ENCODE results near the gene FAM47E.

FAM47E gene

DNA sequence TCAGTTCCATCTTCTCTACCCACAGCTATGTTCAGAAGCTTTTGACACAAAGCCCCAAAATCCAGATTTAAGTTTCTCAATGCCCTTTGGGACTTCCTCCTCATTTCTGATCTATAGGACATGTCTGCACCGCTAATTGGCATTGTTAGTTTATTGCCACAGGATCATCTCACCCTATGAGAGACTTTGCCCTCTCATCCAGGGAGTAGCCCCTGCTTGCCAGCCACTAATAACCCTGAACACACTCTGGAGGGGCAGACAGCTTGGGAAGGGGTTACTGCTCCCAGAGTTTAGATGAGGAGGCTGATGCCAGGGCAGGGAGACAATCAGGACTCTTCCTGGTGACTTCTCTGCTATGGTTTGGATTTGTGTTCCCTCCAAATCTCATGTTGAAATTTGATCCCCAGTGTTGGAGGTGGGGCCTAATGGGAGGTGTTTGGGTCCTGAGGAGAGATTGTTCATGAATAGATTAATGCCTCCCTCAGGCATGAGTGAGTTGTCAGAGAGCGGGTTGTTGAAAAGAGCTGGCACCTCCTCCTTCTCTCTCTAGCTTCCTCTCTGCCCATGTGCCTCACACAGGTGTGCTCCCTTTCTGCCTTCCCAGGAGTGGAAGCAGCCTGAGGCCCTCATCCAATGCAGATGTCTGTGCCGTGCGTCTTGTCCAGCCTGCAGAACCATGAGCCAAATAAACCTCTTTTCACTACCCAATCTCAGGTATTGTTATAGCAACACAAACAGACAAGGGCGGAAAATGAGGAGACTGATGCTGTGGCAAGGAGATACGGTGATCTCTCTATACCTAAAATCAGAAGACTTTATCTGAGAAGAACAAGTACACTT, 34.3 kb upstream of the FAM47E start:
- Histone ChIP-seq H3K4ac (ENCODE audit: low read depth in 1 of 2, low read length in 2 of 2) (peak overlapping the region in 1 of 2 experiments; percentile 24), H2BK15ac (ENCODE audit: low read depth, poor library complexity, severe bottlenecking) (no peak overlapping the region), H3K4me3 (ENCODE audit: insufficient read depth in 1 of 2, low read depth in 1 of 2, low read length in 2 of 2) (no peak overlapping the region), H2BK5ac (ENCODE audit: low read depth, low read length, poor library complexity, severe bottlenecking) (no peak overlapping the region), H2AFZ (ENCODE audit: low read depth, low read length) (no peak overlapping the region), H3K4me1 (ENCODE audit: control insufficient read depth, insufficient read depth, low read depth, low read length) (peaks cover 9% of the 10 kb centered on the region), H3K36me3 (ENCODE audit: control insufficient read depth in 1 of 2, insufficient read depth in 2 of 2, low read depth in 1 of 2, low read length in 2 of 2) (no peaks in the 10 kb centered on the region), H3K14ac (ENCODE audit: low read length in 2 of 2) (no peak overlapping the region), H4K8ac (ENCODE audit: low read length) (no peak overlapping the region), H3K18ac (ENCODE audit: low read depth in 1 of 2, low read length in 2 of 2) (no peak overlapping the region), H3K9ac (ENCODE audit: low read length) (no peak overlapping the region), H3K23ac (ENCODE audit: low read length in 2 of 2) (no peak overlapping the region), H3K27ac (ENCODE audit: low read length, poor library complexity, severe bottlenecking) (no peak overlapping the region), H2BK120ac (ENCODE audit: low read depth, low read length) (no peak overlapping the region), H3K79me1 (replicated peaks; ENCODE audit: low read length, poor library complexity, severe bottlenecking) (peaks cover 6% of the 10 kb centered on the region), H4K91ac (ENCODE audit: low read length) (no peak overlapping the region), H3K27me3 (ENCODE audit: control insufficient read depth in 1 of 2, insufficient read depth in 1 of 2, low read length in 2 of 2) (no peaks in the 10 kb centered on the region), H2AK5ac (ENCODE audit: low read length, severe bottlenecking) (no peak overlapping the region), H3K9me3 (ENCODE audit: control insufficient read depth, low read length) (no peaks in the 10 kb centered on the region), H3K4me2 (ENCODE audit: low read length, poor library complexity, severe bottlenecking) (no peak overlapping the region), H2BK12ac (ENCODE audit: low read length in 2 of 2) (peak overlapping the region in 1 of 2 experiments; percentile 66)
- DNase-seq = no peak
- 94% methylated on average over 4 of the region's 6 CpGs for WGBS

- Histone ChIP-seq H3K18ac (ENCODE audit: low read depth in 1 of 2, low read length in 2 of 2) (no peak overlapping the region), H3K9me3 (ENCODE audit: control insufficient read depth, low read length) (no peaks in the 10 kb centered on the region), H4K8ac (ENCODE audit: low read length) (peak overlapping the region; percentile 28), H3K4me1 (ENCODE audit: control insufficient read depth, insufficient read depth, low read depth, low read length) (peaks cover 2% of the 10 kb centered on the region), H3K14ac (ENCODE audit: low read length in 2 of 2) (no peak overlapping the region), H3K23ac (ENCODE audit: low read length in 2 of 2) (no peak overlapping the region), H3K9ac (ENCODE audit: low read length) (no peak overlapping the region), H3K4me3 (ENCODE audit: insufficient read depth in 1 of 2, low read depth in 1 of 2, low read length in 2 of 2) (no peak overlapping the region), H2BK12ac (ENCODE audit: low read length in 2 of 2) (peak overlapping the region in 1 of 2 experiments; percentile 40), H3K27ac (ENCODE audit: low read length, poor library complexity, severe bottlenecking) (no peak overlapping the region), H3K4me2 (ENCODE audit: low read length, poor library complexity, severe bottlenecking) (no peak overlapping the region), H2AFZ (ENCODE audit: low read depth, low read length) (no peak overlapping the region), H2BK120ac (ENCODE audit: low read depth, low read length) (peak overlapping the region; percentile 36), H4K91ac (ENCODE audit: low read length) (no peak overlapping the region), H2BK15ac (ENCODE audit: low read depth, poor library complexity, severe bottlenecking) (peak overlapping the region; percentile 38), H3K79me1 (replicated peaks; ENCODE audit: low read length, poor library complexity, severe bottlenecking) (peaks cover 3% of the 10 kb centered on the region), H2AK5ac (ENCODE audit: low read length, severe bottlenecking) (no peak overlapping the region), H2BK5ac (ENCODE audit: low read depth, low read length, poor library complexity, severe bottlenecking) (no peak overlapping the region), H3K4ac (ENCODE audit: low read depth in 1 of 2, low read length in 2 of 2) (no peak overlapping the region), H3K36me3 (ENCODE audit: control insufficient read depth in 1 of 2, insufficient read depth in 2 of 2, low read depth in 1 of 2, low read length in 2 of 2) (no peaks in the 10 kb centered on the region), H3K27me3 (ENCODE audit: control insufficient read depth in 1 of 2, insufficient read depth in 1 of 2, low read length in 2 of 2) (no peaks in the 10 kb centered on the region)
- DNase-seq = peak; percentile 83
- 52% methylated on average over 5 of the region's 7 CpGs for WGBS
These were observed 32.0 kb upstream of the FAM47E start for GRCh38 chr4:76219299-76220055.

- H3K18ac ChIP-seq (ENCODE audit: low read depth in 1 of 2, low read length in 2 of 2) = no peak overlapping the region
- H3K27me3 ChIP-seq (ENCODE audit: control insufficient read depth in 1 of 2, insufficient read depth in 1 of 2, low read length in 2 of 2) = no peaks in the 10 kb centered on the region
- no peak overlapping the region for H2BK12ac ChIP-seq (ENCODE audit: low read length in 2 of 2)
- no peak overlapping the region for H3K4me2 ChIP-seq (ENCODE audit: low read length, poor library complexity, severe bottlenecking)
- no peak overlapping the region for H4K91ac ChIP-seq (ENCODE audit: low read length)
- H2BK120ac ChIP-seq (ENCODE audit: low read depth, low read length) = no peak overlapping the region
- H2AFZ ChIP-seq (ENCODE audit: low read depth, low read length) = no peak overlapping the region
- H3K27ac ChIP-seq (ENCODE audit: low read length, poor library complexity, severe bottlenecking) = no peak overlapping the region
- no peak for DNase-seq
- no peak overlapping the region for H2BK5ac ChIP-seq (ENCODE audit: low read depth, low read length, poor library complexity, severe bottlenecking)
- no peak overlapping the region for H4K8ac ChIP-seq (ENCODE audit: low read length)
- peaks cover 3% of the 10 kb centered on the region for H3K9me3 ChIP-seq (ENCODE audit: control insufficient read depth, low read length)
- no peaks in the 10 kb centered on the region for H3K79me1 ChIP-seq (replicated peaks; ENCODE audit: low read length, poor library complexity, severe bottlenecking)
- WGBS = 73% methylated on average over 2 of the region's 3 CpGs
- H3K4me3 ChIP-seq (ENCODE audit: insufficient read depth in 1 of 2, low read depth in 1 of 2, low read length in 2 of 2) = no peak overlapping the region
- H3K14ac ChIP-seq (ENCODE audit: low read length in 2 of 2) = no peak overlapping the region
- H2BK15ac ChIP-seq (ENCODE audit: low read depth, poor library complexity, severe bottlenecking) = no peak overlapping the region
- no peaks in the 10 kb centered on the region for H3K36me3 ChIP-seq (ENCODE audit: control insufficient read depth in 1 of 2, insufficient read depth in 2 of 2, low read depth in 1 of 2, low read length in 2 of 2)
- H3K9ac ChIP-seq (ENCODE audit: low read length) = no peak overlapping the region
- H2AK5ac ChIP-seq (ENCODE audit: low read length, severe bottlenecking) = no peak overlapping the region
- no peak overlapping the region for H3K23ac ChIP-seq (ENCODE audit: low read length in 2 of 2)
- H3K4me1 ChIP-seq (ENCODE audit: control insufficient read depth, insufficient read depth, low read depth, low read length) = peaks cover 2% of the 10 kb centered on the region
- no peak overlapping the region for H3K4ac ChIP-seq (ENCODE audit: low read depth in 1 of 2, low read length in 2 of 2)
These were observed 27.4 kb upstream of the FAM47E start for GRCh38 chr4:76224171-76224570.

- no peak overlapping the region for H4K91ac ChIP-seq (ENCODE audit: low read length)
- H3K9me3 ChIP-seq (ENCODE audit: control insufficient read depth, low read length) = peaks cover 3% of the 10 kb centered on the region
- no peak overlapping the region for H3K4me2 ChIP-seq (ENCODE audit: low read length, poor library complexity, severe bottlenecking)
- H3K4me1 ChIP-seq (ENCODE audit: control insufficient read depth, insufficient read depth, low read depth, low read length) = no peaks in the 10 kb centered on the region
- H3K4ac ChIP-seq (ENCODE audit: low read depth in 1 of 2, low read length in 2 of 2) = no peak overlapping the region
- no peak overlapping the region for H3K9ac ChIP-seq (ENCODE audit: low read length)
- H2BK12ac ChIP-seq (ENCODE audit: low read length in 2 of 2) = no peak overlapping the region
- no peak overlapping the region for H3K4me3 ChIP-seq (ENCODE audit: insufficient read depth in 1 of 2, low read depth in 1 of 2, low read length in 2 of 2)
- H3K36me3 ChIP-seq (ENCODE audit: control insufficient read depth in 1 of 2, insufficient read depth in 2 of 2, low read depth in 1 of 2, low read length in 2 of 2) = no peaks in the 10 kb centered on the region
- no peak overlapping the region for H3K23ac ChIP-seq (ENCODE audit: low read length in 2 of 2)
- no peak for DNase-seq
- H3K79me1 ChIP-seq (replicated peaks; ENCODE audit: low read length, poor library complexity, severe bottlenecking) = no peaks in the 10 kb centered on the region
- no peak overlapping the region for H2AK5ac ChIP-seq (ENCODE audit: low read length, severe bottlenecking)
- no peak overlapping the region for H2BK5ac ChIP-seq (ENCODE audit: low read depth, low read length, poor library complexity, severe bottlenecking)
- H3K18ac ChIP-seq (ENCODE audit: low read depth in 1 of 2, low read length in 2 of 2) = no peak overlapping the region
- H2BK15ac ChIP-seq (ENCODE audit: low read depth, poor library complexity, severe bottlenecking) = no peak overlapping the region
- H2AFZ ChIP-seq (ENCODE audit: low read depth, low read length) = no peak overlapping the region
- no peaks in the 10 kb centered on the region for H3K27me3 ChIP-seq (ENCODE audit: control insufficient read depth in 1 of 2, insufficient read depth in 1 of 2, low read length in 2 of 2)
- no peak overlapping the region for H4K8ac ChIP-seq (ENCODE audit: low read length)
- no peak overlapping the region for H3K14ac ChIP-seq (ENCODE audit: low read length in 2 of 2)
- no peak overlapping the region for H3K27ac ChIP-seq (ENCODE audit: low read length, poor library complexity, severe bottlenecking)
- no peak overlapping the region for H2BK120ac ChIP-seq (ENCODE audit: low read depth, low read length)
- WGBS = no CpG with 5 or more reads among the region's 1 CpG
These were observed 25.1 kb upstream of the FAM47E start for GRCh38 chr4:76226418-76226817.
